CD4-positive, alpha-beta T cell treated with Interleukin-15 for 1 hour (primary cell): ENCODE data around the gene RBP2.

ENCODE experiments used
- DNase-seq: peaks from one replicate; pipeline ENCODE4 v3.0.0-alpha.2; 2020

Gene RBP2

DNA sequence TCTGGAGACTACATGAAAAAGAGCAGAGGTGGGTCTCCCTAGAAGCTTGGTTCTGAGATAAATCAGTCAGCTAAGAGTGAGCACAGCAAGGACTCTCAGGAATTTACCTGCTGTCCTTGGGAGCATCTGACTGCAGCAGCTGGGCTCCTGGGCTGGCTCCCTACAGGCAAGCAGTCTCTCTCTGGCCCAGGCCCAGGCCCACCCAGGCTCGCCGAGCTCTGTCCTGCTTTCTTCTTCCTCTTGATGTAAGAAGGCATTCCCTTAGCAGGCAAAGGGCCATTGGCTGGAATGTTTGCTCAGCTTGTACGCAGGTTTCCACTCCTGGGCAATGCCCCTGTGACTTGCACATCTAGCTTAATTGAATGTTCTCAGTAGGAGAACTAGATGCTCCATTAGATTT is 4.3 kb upstream of the RBP2 start:
- no peak for DNase-seq

DNA sequence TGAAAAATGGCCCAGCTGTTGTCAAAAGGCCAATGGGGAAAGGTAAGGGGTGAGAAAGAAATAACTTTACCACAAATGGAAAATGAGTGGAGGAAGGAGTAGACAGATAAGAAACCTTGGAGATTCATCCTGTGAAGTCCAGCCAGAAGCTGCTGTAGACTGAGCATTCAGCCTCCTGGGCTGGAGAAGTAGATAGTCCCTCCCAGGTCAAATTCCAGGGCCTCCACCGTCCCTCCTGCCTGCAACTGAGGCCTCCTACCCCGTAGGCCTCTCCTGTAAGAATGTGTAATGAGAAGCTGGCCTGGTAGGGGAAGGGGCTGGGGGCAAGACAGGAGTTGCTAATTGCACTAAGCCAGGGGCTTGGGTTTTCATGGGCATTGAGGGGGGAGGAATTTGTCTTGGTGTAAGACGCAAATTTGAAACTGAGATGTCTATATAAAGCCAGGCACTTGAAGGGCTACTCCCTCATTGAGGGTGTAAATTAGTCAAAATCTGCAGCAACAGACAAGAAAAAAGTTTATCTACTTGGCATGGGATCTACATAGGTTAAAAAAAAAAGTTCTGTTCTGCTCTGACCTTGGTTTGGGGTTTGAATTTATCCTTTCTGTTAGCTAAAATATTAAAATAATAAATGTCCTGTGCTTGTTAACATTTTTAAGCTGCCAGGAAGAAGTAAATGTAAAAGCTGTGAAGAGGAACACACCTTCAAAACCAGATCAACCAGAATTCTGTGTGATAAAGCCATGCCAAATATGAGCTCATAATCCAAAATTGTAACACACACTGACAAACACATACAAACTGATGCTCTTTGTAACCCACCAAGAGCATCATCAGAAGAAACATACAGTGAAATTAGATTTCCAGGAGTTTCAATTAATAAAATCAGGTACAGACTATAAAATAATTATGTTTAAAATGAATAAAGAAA is 1.7 kb upstream of the RBP2 start:
- DNase-seq: no peak

DNA sequence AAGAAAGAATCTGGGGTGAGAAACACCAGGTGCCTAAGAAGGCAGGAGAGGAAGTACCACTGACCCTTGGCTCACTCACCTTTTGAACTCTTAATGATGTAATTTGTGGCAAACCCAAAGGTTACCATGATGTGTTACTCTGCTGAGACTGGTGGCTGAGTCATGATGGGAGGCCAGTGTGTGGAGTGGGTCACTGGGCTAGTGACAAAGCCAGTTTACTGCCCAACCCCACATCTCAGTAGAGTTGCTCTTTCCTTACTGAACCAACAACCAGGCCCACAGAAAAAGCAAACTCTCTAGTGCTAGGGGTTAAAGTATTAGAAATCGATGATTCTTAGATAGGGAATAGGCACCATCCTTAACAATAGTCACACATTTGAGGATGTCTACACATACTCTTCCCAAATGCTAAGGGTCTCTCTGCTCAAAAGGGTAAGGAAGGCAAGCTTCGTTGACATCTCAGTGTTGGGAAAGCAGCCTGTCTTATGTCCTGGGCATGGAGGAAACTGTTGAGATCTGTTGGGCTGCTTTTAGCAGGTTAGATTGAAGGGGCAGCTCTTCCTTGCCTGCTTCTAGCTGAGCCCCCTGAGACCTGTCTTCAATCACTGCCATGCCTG is 3.1 kb downstream of the RBP2 start:
- DNase-seq: no peak

DNA sequence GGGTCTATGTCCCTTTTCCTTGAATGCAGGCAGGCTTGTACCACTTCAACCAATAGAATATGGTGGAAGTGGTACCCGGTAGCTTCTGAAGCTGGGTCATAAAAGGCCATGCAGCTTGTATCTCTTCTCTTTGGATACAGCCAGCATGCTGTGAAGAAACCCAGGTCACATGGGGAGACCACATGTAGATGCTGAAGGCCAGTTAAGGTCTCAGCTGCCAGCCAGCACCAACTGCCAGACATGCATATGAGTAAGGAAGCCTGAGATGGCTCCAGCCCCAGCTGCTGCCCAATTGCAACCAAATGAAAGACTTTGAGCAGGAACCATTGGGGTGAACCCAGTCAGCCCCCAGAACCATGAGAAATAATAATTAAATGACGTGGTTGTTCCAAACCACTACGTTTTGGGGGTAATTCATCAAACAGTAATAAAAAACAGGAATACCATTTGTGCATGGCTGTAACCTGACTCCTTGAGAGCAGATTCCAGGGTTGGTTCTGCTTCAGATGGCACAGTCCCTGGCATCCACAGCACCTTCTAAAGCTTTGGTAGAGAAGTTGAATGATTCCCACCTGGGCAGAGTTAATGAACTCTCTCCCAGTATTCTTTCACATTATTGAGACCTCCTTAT is 3.8 kb downstream of the RBP2 start:
- no peak for DNase-seq

DNA sequence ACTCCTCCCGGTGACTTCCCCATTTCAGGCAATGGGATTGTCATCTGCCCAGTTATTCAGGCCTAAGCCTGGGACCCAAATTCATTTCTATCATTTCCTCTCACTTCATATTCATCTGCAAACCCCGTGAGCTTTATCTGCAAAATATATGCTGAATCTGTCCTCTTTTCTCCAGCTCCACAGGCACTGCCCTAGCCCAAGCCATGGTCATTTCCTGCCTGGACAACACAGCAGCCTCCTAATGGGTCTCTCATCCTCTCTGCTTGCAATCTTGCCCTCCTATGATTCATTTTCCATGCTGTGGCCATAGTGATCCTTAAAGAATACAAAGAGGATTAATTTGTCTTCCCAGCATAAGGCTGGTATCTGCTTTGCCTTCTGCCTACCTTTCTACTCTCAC is 6.1 kb downstream of the RBP2 start:
- DNase-seq: no peak

DNA sequence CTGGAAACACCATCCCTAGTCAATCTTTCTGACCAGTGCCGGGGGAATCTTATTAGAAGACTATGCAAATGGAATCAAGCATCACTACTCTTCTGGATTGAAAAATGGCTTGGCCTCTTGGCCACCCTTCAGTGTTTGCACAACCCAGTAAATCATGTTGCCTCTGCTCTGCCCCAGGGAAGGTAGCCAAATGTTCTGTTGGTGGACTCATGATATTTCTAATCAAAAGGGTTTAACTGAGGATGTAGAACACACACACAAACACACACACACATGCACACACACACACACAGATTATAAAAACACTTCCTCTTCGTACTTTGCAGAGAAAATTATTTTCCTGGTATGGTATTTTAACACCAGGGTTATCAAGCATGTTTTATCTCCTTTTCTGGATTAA is 7.9 kb downstream of the RBP2 start:
- DNase-seq: no peak

DNA sequence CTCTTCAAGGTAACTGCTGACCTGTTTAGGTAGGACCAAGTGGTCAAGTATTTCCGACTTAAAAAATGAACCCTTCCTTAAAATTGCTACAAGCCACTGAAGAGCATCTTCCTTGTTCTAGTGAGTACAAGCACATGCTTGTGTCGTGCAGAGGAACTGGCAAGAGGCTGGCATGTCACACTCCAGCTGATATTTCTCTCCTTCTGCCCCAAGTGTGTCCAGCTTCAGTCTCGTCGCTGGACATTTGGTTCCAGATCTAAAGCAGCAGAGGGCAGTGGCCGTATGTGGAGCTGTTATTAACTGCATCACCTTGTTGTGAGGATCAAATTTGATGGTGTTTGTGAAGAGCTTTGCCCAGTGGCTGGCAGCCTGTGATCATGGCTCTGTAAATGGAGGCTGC is 10.0 kb downstream of the RBP2 start:
- no peak for DNase-seq

DNA sequence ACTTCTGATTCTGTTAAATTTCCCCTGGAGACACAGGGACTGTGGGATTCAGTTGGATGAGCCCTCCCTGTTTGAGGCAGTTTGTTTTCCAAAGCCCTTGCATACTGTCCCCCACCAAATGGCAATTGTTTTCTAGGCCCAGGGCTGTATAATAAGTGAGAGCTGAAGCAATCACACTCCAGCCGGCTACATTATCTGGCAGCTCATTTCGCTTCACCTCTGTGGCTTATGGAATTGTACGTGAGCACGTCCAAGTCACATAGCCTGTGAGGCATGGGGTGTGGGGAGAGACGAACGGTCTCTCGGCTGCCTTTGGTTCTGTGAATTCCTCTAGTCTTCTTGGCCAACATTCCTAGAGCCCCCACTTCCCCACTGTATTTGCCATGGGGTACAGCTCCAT is 10.7 kb downstream of the RBP2 start:
- DNase-seq: no peak

DNA sequence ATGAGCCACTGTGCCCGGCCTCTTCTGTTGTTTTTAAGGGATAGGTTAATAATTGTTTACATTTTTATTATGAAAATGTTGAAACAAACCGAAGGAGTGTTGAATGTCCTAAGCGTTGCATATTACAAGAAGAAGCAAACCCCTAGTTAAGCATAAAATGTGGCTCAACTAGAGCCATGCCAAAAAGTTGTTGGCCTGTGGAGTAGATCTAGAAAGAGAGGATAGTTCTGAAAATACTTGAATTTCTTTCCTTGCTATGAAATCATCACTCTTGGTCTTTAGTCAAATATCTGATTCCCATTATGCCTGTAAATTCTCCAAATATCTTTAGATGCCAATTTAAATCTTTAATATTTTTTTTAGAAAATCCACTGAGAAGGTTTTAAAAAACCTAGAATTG is 12.8 kb downstream of the RBP2 start:
- no peak for DNase-seq

DNA sequence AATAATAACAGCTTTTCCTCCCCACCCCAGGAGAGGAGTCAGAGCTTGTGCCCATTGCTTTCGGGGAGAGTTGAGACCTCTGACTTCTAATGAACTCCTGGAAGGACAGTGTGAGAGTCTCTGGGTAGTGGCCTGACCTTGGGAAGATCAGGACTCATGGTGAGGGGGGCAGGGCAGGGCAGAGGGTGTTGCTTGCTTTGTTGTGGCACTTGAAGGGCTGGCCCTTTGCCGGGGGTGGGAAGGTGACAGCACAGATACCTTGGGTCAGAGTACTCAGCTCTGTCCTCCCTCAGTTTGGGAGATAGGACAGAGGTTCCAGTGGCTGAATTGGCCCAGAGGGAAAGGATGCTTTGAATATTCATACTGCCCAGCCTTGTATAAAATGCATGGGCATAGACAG is 15.8 kb downstream of the RBP2 start:
- DNase-seq: no peak

DNA sequence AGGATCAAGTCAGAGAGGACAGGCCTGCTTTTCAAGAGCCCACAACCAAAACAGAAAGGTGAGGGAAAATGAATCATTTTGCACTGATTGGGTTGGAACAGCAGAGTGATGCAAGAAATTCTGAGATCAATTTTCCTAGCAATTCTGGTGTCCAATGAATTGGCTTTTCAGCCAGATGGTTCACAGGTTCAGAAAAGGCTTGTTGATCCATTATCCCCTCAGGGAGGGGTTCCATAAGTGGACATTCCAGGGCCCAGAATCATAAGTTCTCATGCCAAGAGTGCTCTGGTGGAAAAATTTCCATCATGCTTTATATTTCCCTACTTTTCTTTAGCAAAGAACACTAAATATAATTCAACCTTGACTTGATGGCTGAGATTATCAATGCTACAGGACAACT is 16.2 kb downstream of the RBP2 start:
- no peak for DNase-seq

DNA sequence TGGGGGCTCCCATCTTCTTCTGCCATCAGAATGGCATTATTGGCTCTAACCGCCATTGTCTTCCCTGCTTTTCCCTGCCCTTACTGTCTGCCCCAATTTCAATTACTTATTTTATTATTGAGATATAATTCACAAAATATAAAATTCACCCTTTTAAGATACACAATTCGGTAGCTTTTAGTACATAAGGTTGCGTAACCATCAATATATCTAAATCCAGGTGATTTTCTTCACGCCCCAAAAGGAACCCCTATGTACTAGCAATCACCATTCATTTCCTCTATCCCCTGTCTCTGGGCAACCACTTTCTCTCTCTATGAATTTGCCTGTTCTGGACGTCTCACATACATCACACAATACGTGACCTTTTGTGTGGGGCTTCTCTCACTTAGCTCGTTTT is 18.0 kb downstream of the RBP2 start:
- DNase-seq: no peak

DNA sequence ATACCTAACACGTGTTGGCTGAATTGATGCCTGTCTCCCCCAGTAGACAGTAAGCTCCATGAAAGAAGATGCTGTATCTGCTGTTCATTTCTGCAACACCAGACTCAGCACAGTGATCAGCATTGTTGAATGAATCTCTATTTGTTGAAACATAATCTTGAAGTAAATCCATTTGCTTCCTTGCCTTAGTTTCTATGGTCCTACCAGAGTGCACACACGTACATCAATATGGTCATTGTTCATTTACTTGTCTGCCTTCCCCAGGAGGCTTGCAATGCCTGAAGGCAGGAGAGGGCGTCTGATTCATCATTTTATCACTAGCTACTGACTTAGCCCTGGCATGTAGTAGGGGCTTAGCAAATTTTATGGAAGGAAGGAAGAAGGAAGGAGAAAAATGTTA is 19.2 kb downstream of the RBP2 start:
- DNase-seq: no peak

DNA sequence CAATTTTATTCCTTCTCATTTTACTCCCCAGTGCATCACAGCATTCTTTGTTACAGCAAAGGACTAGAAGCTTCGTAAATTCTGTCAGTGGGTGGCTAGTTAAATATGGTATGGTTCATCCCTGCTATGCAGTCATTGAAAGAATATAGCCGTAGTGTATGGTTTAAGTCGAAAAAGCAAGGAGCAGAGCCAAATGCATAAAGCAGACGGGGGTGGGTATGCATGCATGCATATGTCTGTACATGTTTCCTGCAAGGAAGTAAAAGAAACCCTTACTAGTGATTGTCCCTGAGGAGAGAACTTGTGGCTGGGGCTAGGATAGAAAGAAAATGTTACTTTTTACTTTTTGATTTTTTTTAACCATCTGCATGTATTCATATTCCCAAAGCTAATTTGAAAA is 19.9 kb downstream of the RBP2 start:
- no peak for DNase-seq

DNA sequence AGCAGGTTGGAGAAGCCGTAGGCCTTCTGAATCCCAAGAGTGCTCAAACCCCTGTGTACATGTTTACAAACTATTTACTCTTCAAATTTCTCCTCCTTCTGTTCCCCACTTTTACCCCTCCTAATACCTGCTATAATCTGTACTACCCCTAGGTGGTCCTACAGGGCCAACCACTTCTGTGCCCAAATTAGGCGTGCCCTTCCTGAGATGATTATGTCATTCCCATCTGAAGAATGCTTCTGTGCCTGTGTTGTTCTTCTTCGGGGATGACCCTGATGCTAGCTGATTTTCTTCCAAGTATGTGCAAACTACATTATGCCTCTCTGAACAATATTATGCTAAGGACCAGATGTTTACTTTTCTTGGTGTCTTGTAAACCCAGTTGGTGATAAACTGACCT is 20.5 kb downstream of the RBP2 start:
- no peak for DNase-seq

DNA sequence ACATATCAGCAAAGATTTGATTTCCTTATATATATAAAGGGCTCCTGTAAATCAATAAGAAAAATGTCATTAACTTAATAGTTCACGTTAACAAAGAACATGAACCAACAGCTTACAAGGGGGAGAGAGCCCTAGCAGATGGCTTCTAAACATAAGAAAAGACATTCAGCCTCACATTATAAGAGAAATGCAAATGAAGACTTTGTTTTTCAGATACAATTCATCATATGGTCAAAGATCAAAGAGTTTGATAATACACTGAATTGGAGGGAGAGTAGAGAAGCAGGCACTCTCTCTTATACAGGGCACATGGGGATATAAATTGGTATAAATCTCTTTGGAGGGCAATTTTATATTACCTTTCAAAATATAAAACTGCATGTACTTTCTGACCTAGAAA is 21.1 kb downstream of the RBP2 start:
- DNase-seq: no peak

DNA sequence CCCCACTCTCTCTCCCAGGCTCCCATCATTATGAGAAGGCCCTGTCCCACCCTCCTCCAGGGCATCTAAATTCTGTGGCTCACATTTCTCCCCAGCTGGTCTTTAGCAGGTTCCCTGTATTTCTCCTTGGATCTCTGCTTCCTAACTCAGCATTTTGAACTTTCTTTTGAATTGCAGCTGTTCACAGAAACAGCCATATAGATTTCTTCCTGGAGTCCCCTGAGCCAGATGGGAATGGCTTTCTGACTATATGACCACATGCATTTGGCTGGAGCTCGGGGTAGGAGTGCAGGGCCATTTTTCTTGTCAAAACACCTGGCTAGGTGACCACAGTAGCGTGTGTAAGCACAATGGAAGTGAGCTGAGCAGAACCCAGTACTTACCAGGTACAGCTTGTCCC is 22.0 kb downstream of the RBP2 start:
- DNase-seq: no peak

DNA sequence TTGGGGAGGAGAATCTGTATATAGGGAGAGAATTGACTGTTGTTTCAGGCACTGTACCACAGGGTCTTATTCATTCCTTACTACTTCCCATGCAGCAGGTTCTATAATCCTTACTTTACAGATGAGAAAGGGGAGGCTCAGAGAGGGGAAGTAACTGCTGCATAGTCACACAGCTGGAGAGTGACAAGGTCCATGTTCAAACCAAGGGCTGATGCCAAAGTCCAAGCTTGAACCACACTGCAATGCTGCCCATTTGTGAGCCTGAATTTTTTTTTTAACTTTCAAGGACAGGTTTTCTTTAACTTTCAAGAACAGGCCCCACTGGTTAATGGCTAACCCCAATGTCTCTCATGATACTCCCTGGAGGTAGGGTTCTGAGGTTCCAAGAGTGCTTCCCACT is 26.2 kb downstream of the RBP2 start:
- no peak for DNase-seq

DNA sequence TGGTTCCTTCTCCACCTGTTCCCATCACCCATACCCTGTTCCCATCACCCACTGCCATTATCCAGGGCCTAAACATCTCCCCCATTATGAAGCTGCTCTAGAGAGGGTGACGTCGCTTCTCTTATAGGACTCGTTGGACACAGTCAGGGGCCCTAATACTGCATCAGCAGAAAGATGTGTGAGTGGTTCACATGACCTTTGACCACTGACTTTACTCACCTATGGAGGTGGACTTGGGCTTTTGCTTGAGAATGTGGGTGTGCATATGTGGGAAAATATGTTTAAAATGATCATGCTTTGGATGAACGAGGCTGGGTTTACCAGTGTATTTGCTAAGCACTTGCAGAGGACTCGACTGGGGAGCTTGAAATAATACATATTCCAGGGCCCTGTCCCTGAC is 26.8 kb downstream of the RBP2 start:
- no peak for DNase-seq

DNA sequence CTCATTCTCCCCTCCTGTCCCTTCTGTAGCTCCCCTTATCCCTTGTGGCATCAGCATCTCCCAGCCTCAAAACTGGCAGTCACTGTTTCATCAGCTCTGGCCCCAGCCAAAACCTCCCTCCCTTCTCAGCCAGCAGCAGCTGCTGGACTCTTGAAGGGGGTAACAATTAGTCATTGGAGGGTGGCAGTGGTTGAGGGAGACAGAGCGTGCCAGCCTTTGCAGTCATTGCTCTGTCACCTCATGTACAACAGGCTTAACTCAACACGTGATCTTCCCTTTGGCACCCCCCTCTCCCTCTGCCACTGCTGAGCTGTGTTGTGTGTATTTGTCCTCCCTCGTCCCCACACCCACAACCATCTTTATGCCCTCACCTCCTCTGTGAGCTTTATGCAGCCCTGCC is 28.2 kb downstream of the RBP2 start:
- no peak for DNase-seq

DNA sequence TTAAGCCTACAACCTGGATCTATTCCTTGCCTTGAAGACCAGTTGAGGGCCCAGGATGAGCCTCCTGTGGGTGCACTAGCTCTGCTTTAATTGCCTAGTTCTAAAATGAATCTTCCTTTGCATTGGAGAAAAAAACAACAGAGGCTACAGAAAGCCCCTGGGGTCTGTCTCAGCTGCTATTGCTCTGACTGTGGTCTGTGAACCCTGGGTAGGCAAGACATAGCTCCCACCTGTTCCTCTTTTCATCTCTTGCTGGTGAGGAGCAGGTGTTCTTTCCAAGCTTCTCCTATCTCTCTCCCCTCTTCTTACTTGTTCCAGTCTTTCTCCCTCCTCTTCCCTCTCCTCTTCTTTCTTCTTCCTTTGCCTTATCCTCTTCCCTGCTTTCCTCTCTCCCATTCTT is 28.8 kb downstream of the RBP2 start:
- DNase-seq: no peak

DNA sequence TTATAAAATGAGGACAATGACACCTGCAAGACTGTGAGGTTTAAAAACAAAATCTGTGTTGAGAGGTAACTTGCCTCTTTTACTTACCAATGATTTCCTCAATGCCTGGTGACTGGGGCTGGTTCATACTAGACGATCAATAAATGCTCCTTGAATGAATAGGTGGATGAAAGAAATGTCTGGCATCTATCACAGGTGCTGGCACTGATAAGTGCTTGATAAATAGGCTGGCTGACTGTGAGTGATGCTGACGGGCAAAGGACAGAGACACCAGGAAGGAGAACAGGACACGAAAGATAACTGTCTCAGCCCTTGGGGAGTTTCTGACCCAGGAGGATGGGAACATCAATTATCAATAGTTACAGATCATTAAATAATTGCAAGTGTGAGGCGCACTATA is 31.9 kb downstream of the RBP2 start:
- no peak for DNase-seq

DNA sequence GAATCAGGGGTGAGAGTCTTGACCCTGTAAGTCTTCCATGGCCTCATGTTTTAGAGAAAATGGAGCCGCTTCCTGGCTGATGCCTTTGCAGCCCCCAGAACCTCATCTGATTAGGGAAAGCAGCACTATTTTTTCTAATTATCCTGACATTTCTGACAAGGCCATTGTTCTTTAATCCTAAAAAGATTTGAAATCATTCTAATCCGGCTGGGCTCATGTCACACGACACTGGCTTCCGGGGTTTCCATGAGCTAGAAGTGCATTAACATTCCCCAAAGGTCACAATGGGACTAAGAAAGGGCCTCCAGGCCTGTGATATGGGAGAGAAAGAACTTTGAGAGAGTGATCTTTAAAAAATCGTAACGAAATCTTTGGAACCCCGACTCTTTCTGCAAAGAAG is 33.1 kb downstream of the RBP2 start:
- no peak for DNase-seq

DNA sequence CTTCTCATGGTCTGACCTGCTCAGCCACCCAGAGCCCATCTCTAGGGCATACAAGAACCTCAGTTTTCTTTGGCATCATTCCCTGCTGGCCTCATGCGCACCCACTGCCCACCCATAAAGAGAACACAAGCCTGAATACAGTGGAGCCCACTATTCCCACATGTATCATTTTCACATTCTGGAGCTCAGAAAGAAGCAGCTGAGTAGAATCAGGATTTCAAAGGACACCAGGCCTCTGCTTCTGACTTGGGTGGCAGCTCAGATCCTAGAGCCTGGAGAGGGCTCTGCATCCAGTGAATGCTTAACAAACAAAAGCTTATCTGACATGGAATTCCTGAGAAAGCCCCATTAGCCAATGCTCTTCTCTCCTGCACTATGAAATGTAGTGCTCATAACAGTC is 34.7 kb downstream of the RBP2 start:
- DNase-seq: no peak
